Gastrocnemius medialis (tissue), 4 donors: Measurements from ENCODE around the gene SLC25A41. TPM values are rescaled to one million over a fixed set of nuclear protein-coding genes. Genes with fewer than 3 reads are reported as not detected.

Experiments used
- ATAC-seq, 2 donors: fragments of 150-250 bp; one replicate each; pipeline ENCODE4 v1.9.1; 2016
- DNase-seq, 2 donors: peaks; one replicate each; pipeline ENCODE4 v3.0.0-alpha.2; 2019
- H3K27ac ChIP-seq, 4 donors: fragments of 200-600 bp; sonication (generic); 1 replicate in 1 of 4; 2 replicates in 3 of 4; pipeline ENCODE4 v1.5.1; 2016 to 2018; ENCODE audit warnings: mild to moderate bottlenecking in 2 of 4, moderate library complexity in 1 of 4
- H3K27me3 ChIP-seq, 3 donors: fragments of 200-600 bp; sonication (generic) in 2 of 3; 1 replicate in 1 of 3; 2 replicates in 2 of 3; pipeline versions ENCODE4 v1.5.1 to v1.6.0; 2016 to 2019; ENCODE audit warnings: mild to moderate bottlenecking in 1 of 3, moderate library complexity in 1 of 3
- H3K36me3 ChIP-seq, 2 donors: fragments of 200-600 bp; sonication (generic) in 1 of 2; one replicate each; pipeline ENCODE4 v1.5.1; 2017 to 2018
- H3K4me1 ChIP-seq, 2 donors: fragments of 200-600 bp; sonication (generic) in 1 of 2; one replicate each; pipeline ENCODE4 v1.5.1; 2016 to 2017; ENCODE audit warnings: mild to moderate bottlenecking in 2 of 2
- H3K4me3 ChIP-seq, 4 donors: fragments of 200-600 bp; sonication (generic) in 3 of 4; 1 replicate in 1 of 4; 2 replicates in 3 of 4; pipeline ENCODE4 v1.5.1; 2016 to 2019; ENCODE audit warnings: mild to moderate bottlenecking in 2 of 4
- H3K9me3 ChIP-seq, 3 donors: fragments of 200-600 bp; sonication (generic) in 2 of 3; 1 replicate in 1 of 3; 2 replicates in 2 of 3; pipeline ENCODE4 v1.5.1; 2016 to 2019
- POLR2A ChIP-seq, 2 donors: fragments of 450-650 bp; IDR thresholded peaks; one replicate each; pipeline ENCODE4 v1.6.1; 2017; ENCODE audit warnings: antibody characterized with exemption in 2 of 2, mild to moderate bottlenecking in 2 of 2, moderate library complexity in 2 of 2
- in situ Hi-C, 4 donors: fragments of 200-750 bp; cut with MboI; loops; one replicate each; pipeline versions ENCODE4 v1.15.0 to v1.8.0; 2017; ENCODE audit warnings: low sequenced_read_pairs in 4 of 4
- intact Hi-C: fragments of 100-400 bp; cut with DNase I; formaldehyde crosslinking; loops from one replicate; pipeline ENCODE4 v1.15.1; 2023; ENCODE audit warnings: low total_unique reads
- total RNA-seq, 4 donors: library from RNA; depleted of rRNA; stranded (reverse); fragments of >200 nt; gene quantifications; one replicate each; pipeline versions ENCODE4 v1.1.0 to v1.2.3, GENCODE V29; 2016
- TF ChIP-seq, protein P1 (sequence below), 5 experiments: fragments of 450-650 bp in 3 of 5; fragments of 200-600 bp in 2 of 5; sonication (generic) in 2 of 5; IDR thresholded peaks in 4 of 5; conservative IDR thresholded peaks in 1 of 5; 1 replicate in 4 of 5; 2 replicates in 1 of 5; pipeline ENCODE4 v1.5.1; 2016 to 2019; ENCODE audit warnings: antibody characterized with exemption in 5 of 5, mild to moderate bottlenecking in 3 of 5, moderate library complexity in 3 of 5

Gene SLC25A41
- total RNA-seq, 4 donors from 2014 or later = 0.42 TPM; not detected in 3

DNA sequence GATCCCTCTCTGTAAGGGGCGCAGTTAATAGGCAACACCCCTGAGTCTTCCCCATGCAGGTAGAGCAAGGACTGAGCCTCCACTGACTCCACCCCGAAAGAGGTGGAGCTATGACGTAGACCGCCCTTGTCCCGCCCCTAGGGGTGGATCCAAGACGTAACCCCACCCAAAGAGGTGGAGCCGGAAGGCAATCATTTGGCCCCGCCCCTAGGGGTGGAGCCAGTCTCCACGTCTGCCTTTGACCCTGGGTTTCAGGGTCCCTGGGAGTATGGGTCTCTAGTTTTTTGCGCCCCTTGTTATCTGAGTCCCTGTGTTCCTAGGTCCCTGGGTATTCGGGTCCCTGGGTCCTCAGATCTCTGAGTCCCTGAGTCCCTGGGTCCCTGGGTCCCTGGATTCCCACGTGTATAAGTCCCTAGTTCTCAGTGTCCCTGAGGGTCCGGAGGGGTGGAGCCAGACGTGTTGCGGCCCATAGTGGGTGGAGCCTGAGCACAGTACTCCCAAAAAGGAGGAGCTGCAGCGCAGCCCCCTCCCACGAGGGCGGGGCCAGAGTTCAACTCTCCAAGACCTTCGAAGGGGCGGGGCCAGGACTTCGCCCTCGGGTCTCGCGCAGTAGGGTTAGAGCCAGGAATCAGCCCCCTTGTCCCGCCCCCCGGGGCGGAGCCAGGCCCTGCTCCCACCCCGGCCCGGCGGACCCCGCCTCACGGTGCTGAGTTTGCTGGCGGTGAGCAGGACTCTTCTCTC is 42.8 kb upstream of the SLC25A41 start:
- peak overlapping the region; percentile 4 to 37 (median 26) for H3K4me3 ChIP-seq
- intact Hi-C loops = no loop called here
- in situ Hi-C loops = no loop called here
- ATAC-seq (peak in 1 of 2 donors; percentile 87), DNase-seq (peak in 1 of 2 donors; percentile 34)
- peaks cover 29 to 44% (median 43%) of the 10 kb centered on the region in 3 donors for H3K27me3 ChIP-seq
- TF ChIP-seq, protein P1, sequence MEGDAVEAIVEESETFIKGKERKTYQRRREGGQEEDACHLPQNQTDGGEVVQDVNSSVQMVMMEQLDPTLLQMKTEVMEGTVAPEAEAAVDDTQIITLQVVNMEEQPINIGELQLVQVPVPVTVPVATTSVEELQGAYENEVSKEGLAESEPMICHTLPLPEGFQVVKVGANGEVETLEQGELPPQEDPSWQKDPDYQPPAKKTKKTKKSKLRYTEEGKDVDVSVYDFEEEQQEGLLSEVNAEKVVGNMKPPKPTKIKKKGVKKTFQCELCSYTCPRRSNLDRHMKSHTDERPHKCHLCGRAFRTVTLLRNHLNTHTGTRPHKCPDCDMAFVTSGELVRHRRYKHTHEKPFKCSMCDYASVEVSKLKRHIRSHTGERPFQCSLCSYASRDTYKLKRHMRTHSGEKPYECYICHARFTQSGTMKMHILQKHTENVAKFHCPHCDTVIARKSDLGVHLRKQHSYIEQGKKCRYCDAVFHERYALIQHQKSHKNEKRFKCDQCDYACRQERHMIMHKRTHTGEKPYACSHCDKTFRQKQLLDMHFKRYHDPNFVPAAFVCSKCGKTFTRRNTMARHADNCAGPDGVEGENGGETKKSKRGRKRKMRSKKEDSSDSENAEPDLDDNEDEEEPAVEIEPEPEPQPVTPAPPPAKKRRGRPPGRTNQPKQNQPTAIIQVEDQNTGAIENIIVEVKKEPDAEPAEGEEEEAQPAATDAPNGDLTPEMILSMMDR (IDR thresholded peaks at IDR 0.05 in 4 of 5, conservative IDR thresholded peaks at IDR 0.05 in 1 of 5) = no peak
- no peak for TF ChIP-seq POLR2A (IDR thresholded peaks at IDR 0.05)
- H3K9me3 ChIP-seq = no peaks in the 10 kb centered on the region
- H3K4me1 ChIP-seq = no peaks in the 10 kb centered on the region
- H3K27ac ChIP-seq = no peak overlapping the region
- no peaks in the 10 kb centered on the region for H3K36me3 ChIP-seq

DNA sequence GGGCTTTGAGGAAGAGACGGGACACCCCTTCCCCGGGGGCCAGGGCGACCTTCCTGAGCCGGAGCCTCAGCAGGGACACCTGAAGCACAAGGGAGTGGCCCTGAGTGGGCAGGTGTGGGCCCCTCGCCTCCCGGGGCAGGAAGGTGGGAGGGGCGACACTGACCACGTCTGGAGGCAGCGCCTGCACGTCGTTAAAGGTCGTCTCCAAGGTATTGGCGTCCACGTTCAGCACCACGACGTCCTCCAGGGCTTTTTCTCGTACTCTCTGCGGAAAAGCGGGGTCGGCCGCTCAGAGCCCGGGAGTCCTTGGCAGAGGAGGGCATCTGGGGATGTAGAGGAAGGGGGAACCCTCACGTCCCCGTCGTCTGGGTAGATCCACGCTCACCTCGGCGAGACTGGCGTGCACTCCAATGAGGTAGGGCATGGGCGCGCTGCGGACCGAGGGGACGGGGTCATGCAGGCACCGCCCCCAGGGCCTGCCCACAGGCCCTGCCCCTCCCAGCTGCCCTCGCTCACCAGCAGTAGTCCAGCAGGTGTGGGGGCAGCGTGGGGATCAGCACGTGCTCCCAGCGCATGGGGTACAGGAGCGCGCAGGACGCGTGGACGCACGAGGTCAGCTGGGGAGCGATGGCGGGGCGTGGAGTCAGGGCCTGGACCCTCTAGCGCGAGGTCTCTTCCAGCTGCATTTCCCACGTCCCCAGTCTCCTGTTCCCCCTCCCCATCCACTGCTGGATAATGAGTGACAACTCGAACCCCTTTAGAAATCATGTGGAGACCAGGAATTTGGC is 42.0 kb upstream of the SLC25A41 start:
- no peaks in the 10 kb centered on the region for H3K4me1 ChIP-seq
- H3K27me3 ChIP-seq = peaks cover 29 to 44% (median 43%) of the 10 kb centered on the region in 3 donors
- ATAC-seq = no peak
- DNase-seq = no peak
- H3K27ac ChIP-seq = no peak overlapping the region
- intact Hi-C loops (no loop called here), in situ Hi-C loops (no loop called here)
- H3K9me3 ChIP-seq = no peaks in the 10 kb centered on the region
- TF ChIP-seq, protein P1 (IDR thresholded peaks at IDR 0.05 in 4 of 5, conservative IDR thresholded peaks at IDR 0.05 in 1 of 5) = no peak
- no peak for TF ChIP-seq POLR2A (IDR thresholded peaks at IDR 0.05)
- H3K4me3 ChIP-seq = no peak overlapping the region
- H3K36me3 ChIP-seq = no peaks in the 10 kb centered on the region

DNA sequence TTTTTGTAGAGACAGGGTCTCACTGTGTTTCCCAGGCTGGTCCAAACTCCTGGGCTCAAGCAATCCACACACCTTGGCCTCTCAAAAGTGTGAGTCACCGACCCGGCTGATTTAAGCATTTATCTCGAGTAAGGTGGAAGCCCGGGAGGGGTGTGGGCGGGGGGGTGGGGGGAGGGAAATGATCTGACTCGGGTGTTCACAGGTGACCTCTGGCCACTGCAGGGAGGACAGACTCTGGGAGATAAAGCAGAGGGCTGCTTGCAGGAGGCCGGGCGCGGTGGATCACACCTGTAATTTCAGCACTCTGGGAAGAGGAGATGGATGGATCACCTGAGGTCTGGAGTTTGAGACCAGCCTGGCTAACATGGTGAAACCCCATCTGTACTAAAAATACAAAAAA is 40.1 kb upstream of the SLC25A41 start:
- H3K4me1 ChIP-seq = no peaks in the 10 kb centered on the region
- in situ Hi-C loops (no loop called here), intact Hi-C loops (no loop called here)
- no peaks in the 10 kb centered on the region for H3K9me3 ChIP-seq
- ATAC-seq = no peak
- H3K36me3 ChIP-seq = no peaks in the 10 kb centered on the region
- H3K27me3 ChIP-seq = peaks cover 29 to 37% (median 37%) of the 10 kb centered on the region in 3 donors
- TF ChIP-seq POLR2A (IDR thresholded peaks at IDR 0.05) = no peak
- TF ChIP-seq, protein P1 (IDR thresholded peaks at IDR 0.05 in 4 of 5, conservative IDR thresholded peaks at IDR 0.05 in 1 of 5) = no peak
- no peak overlapping the region for H3K4me3 ChIP-seq
- H3K27ac ChIP-seq = no peak overlapping the region
- DNase-seq = no peak

DNA sequence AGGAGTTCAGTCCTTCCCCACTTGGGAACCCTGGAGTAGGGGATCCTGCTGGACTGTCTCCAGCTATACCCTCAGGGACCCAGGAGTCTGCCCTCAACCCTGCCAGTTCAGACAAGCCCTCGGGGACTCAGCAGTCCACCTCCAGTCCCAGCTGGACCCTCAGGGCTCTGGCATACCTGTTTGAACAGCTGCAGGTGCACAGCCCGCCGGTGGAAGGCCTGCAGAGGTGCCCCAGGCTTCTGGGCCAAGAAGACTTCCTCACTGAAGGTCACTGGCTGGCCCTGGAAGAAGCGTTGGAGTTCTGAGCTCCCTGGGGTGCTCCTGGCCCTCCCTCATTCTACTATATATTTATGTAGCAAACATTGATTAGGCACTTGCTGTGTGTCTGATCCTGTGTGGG is 39.1 kb upstream of the SLC25A41 start:
- ATAC-seq (no peak), DNase-seq (no peak)
- no peak overlapping the region for H3K27ac ChIP-seq
- intact Hi-C loops (no loop called here), in situ Hi-C loops (no loop called here)
- no peaks in the 10 kb centered on the region for H3K4me1 ChIP-seq
- H3K27me3 ChIP-seq = peaks cover 29 to 32% (median 31%) of the 10 kb centered on the region in 3 donors
- H3K36me3 ChIP-seq = no peaks in the 10 kb centered on the region
- H3K9me3 ChIP-seq = no peaks in the 10 kb centered on the region
- no peak for TF ChIP-seq POLR2A (IDR thresholded peaks at IDR 0.05)
- TF ChIP-seq, protein P1 (IDR thresholded peaks at IDR 0.05 in 4 of 5, conservative IDR thresholded peaks at IDR 0.05 in 1 of 5) = no peak
- H3K4me3 ChIP-seq = no peak overlapping the region
